Measurements from ENCODE around the gene NPVF. TPM values are rescaled to one million over a fixed set of nuclear protein-coding genes. Genes with fewer than 3 reads are reported as not detected.

NPVF gene
- polyA plus RNA-seq, 4 donors = 0.08 to 0.16 TPM; not detected in 2

DNA sequence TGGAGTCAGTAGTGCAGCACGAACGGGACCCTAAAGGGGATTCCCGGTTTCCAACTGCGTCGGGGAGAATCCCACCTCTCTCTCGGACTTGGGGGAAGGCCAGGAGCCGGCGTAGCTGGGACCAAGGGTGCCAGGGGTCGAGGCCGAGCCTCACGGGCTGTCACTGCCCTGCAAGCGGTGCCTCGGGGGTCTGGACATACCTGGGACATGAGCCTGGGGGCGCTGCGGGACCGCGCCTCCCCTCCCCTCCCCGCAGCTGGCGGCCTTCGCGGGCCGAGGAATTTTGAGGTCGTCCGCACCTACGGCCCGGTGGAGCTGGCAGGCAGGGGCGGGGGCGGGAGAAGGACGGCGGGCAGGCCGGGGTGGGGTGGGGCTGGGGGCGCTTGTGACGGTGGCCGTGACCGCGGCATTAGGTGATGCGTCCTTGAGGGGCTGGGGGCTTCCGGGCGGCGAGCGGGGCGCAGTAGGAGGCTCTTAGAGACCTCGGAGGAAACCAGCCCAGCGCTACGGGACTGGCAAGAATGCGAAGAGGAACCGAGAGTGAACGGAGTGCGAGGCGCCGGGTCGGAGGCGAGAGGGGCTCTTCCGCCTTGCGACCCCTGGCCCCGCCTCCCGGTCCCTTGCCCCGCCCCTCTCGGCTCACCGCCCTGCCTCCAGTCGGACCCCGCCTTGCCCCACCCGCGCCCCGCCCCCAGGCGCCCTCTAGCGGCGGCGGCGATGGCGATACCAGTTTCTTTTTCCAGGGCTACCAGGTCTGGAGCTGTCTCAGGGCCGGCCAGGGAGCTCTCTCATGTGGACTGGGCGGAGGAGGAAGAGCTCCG is 48.3 kb downstream of the NPVF start:
- DNase-seq (ENCODE audit: low read depth in 4 of 4, low spot score in 2 of 4) = peak; percentile 34 to 77 (median 72)

DNA sequence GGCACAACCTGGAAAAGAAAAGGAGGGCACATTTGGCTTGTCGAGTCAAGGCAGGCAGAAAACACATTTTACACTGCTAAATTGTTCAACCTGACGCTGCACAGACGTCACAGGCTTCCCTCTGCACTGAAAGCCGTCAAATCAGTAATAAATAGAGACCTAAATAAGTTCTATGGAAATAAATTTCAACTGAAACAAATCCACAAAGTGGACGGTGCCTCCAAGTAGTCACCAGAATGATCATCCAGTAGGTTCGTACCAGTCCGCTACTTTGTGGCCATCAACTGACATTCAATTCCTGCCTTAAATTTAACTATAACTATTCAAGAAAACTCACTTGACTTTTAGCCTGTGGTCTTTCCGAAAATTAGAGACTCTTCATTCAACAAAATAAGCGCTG is 49.0 kb downstream of the NPVF start:
- peak in 2 of 4 donors; percentile 2 to 6 for DNase-seq (ENCODE audit: low read depth in 4 of 4, low spot score in 2 of 4)

Other genes with a start within 250 kb of the NPVF start
- 10 to 100 TPM; 15.4 to 29.9 (median 21.2) TPM for gene OSBPL3, start 248.3 kb downstream of the NPVF start, polyA plus RNA-seq (ENCODE audit: insufficient read length in 4 of 4)
- gene CYCS, start 103.2 kb downstream of the NPVF start, polyA plus RNA-seq (ENCODE audit: insufficient read length in 4 of 4) = 100 to 1,000 TPM; 142 to 184 (median 169) TPM